ENCODE data around the gene YY1AP1. TPM values are rescaled to one million over a fixed set of nuclear protein-coding genes. Genes with fewer than 3 reads are reported as not detected.
"Not testable (repeated sequence)": the region's sequence is repeated elsewhere in the genome, so short reads cannot be mapped to it uniquely, and the experiment has no call there.

The YY1AP1 gene
- total RNA-seq, 1 experiment from 2014 or later = 40.3 TPM

- no peak for ATAC-seq
- ChIA-PET POLR2A (no interaction called here), RAD21 (ENCODE audit: low non-redundant PET in 1 of 2, low total read pairs in 2 of 2, uncharacterized antibody in 2 of 2, unreplicated experiment in 2 of 2) (interaction anchor here in 1 of 2 experiments (0.6 kb wide), 1 partner anchor 373 kb away, joined by 3 read pairs; no protein-coding TSS in a partner anchor), CTCF (no interaction called here)
- peaks cover 72% of the 10 kb centered on the region for H3K79me2 ChIP-seq (ENCODE audit: insufficient read depth, low read length)
- no TSS peak for BruUV-seq (replicated peaks)
- H3K4me3 ChIP-seq (replicated peaks in 1 of 2; ENCODE audit: low read depth in 1 of 2, low read length in 2 of 2) = no peak overlapping the region
- no peak for DNase-seq (ENCODE audit: low read depth, low spot score)
- H3K27ac ChIP-seq (ENCODE audit: low read depth, low read length) = no peak overlapping the region
- no peak overlapping the region for H3K4me2 ChIP-seq (ENCODE audit: low read length)
- no peaks in the 10 kb centered on the region for H3K27me3 ChIP-seq (ENCODE audit: insufficient read depth, low read length)
- H4K20me1 ChIP-seq (ENCODE audit: insufficient read depth) = no peaks in the 10 kb centered on the region
- H3K9ac ChIP-seq (ENCODE audit: low read length) = no peak overlapping the region
- peaks cover 23 to 24% of the 10 kb centered on the region in 2 experiments for H3K36me3 ChIP-seq (ENCODE audit: control insufficient read depth in 1 of 2, insufficient read depth in 2 of 2, low read length in 2 of 2)
- intact Hi-C loops (cut with micrococcal nuclease) = no loop called here
- H3K4me1 ChIP-seq (ENCODE audit: control insufficient read depth in 1 of 2, insufficient read depth in 2 of 2, low read length in 2 of 2) = no peaks in the 10 kb centered on the region
- no peak overlapping the region for H2AFZ ChIP-seq (ENCODE audit: low read depth, low read length, poor library complexity, severe bottlenecking)
- H3K9me2 ChIP-seq (ENCODE audit: insufficient read depth) = no peaks in the 10 kb centered on the region
- no peak for TF ChIP-seq SRF (IDR thresholded peaks at IDR 0.05; ENCODE audit: low read depth)
- TF ChIP-seq EGR1 (IDR thresholded peaks at IDR 0.05; ENCODE audit: low read depth) = no peak
- no peak for TF ChIP-seq REST (IDR thresholded peaks at IDR 0.05; ENCODE audit: low read depth)
- TF ChIP-seq YY1 (IDR thresholded peaks at IDR 0.05; ENCODE audit: extremely low read depth, insufficient replicate concordance, low read depth, low read length) = no peak
- no peak for TF ChIP-seq POLR2A (IDR thresholded peaks at IDR 0.05; ENCODE audit: borderline replicate concordance, extremely low read depth, insufficient read depth, insufficient read length)
- TF ChIP-seq CEBPB (IDR thresholded peaks at IDR 0.05; ENCODE audit: low read depth) = no peak
- no peak for TF ChIP-seq SP1 (IDR thresholded peaks at IDR 0.05; ENCODE audit: low read depth)
- TF ChIP-seq SIN3A (IDR thresholded peaks at IDR 0.05; ENCODE audit: low read depth) = no peak
- TF ChIP-seq TCF7L2 (IDR thresholded peaks at IDR 0.05; ENCODE audit: borderline replicate concordance, extremely low read depth, insufficient read depth, insufficient read length) = no peak
- TF ChIP-seq POLR2AphosphoS5 (IDR thresholded peaks at IDR 0.05; ENCODE audit: low read depth, low read length) = no peak
- no peak for TF ChIP-seq ZFX (IDR thresholded peaks at IDR 0.05)
- no peak for TF ChIP-seq FOSL1 (IDR thresholded peaks at IDR 0.05; ENCODE audit: low read depth)
- no peak for TF ChIP-seq EZH2phosphoT487 (IDR thresholded peaks at IDR 0.05; ENCODE audit: borderline replicate concordance)
- TF ChIP-seq EZH2 (IDR thresholded peaks at IDR 0.05) = no peak
- TF ChIP-seq ELF1 (IDR thresholded peaks at IDR 0.05; ENCODE audit: borderline replicate concordance, low read depth) = no peak
- no peak for TF ChIP-seq JUND (IDR thresholded peaks at IDR 0.05)
- TF ChIP-seq CTCF (IDR thresholded peaks at IDR 0.05 in 2 of 3, conservative IDR thresholded peaks at IDR 0.05 in 1 of 3; ENCODE audit: borderline replicate concordance in 1 of 3, insufficient read depth in 1 of 3, low read depth in 2 of 3, low read length in 2 of 3) = no peak
- TF ChIP-seq ATF3 (IDR thresholded peaks at IDR 0.05) = no peak
- TF ChIP-seq RAD21 (IDR thresholded peaks at IDR 0.05; ENCODE audit: low read depth) = no peak
- H3K9me3 ChIP-seq (ENCODE audit: control insufficient read depth in 1 of 2, insufficient read depth in 1 of 2, low read depth in 1 of 2, low read length in 2 of 2) = no peaks in the 10 kb centered on the region
These were observed 8.0 kb downstream of the YY1AP1 start for GRCh38 chr1:155680531-155680930.

- intact Hi-C loops (cut with micrococcal nuclease); ATAC-seq; CTCF ChIA-PET; H3K4me3 ChIP-seq (replicated peaks in 1 of 2; ENCODE audit: low read depth in 1 of 2, low read length in 2 of 2); H3K4me2 ChIP-seq (ENCODE audit: low read length); H3K27ac ChIP-seq (ENCODE audit: low read depth, low read length); H2AFZ ChIP-seq (ENCODE audit: low read depth, low read length, poor library complexity, severe bottlenecking); POLR2A ChIA-PET; H3K27me3 ChIP-seq (ENCODE audit: insufficient read depth, low read length); H3K9me3 ChIP-seq (ENCODE audit: control insufficient read depth in 1 of 2, insufficient read depth in 1 of 2, low read depth in 1 of 2, low read length in 2 of 2); RAD21 ChIA-PET (ENCODE audit: low non-redundant PET in 1 of 2, low total read pairs in 2 of 2, uncharacterized antibody in 2 of 2, unreplicated experiment in 2 of 2); H4K20me1 ChIP-seq (ENCODE audit: insufficient read depth); BruUV-seq (replicated peaks); H3K9ac ChIP-seq (ENCODE audit: low read length); H3K9me2 ChIP-seq (ENCODE audit: insufficient read depth); DNase-seq (ENCODE audit: low read depth, low spot score); H3K4me1 ChIP-seq (ENCODE audit: control insufficient read depth in 1 of 2, insufficient read depth in 2 of 2, low read length in 2 of 2): not testable (repeated sequence)
- H3K36me3 ChIP-seq (ENCODE audit: control insufficient read depth in 1 of 2, insufficient read depth in 2 of 2, low read length in 2 of 2) = peaks cover 23 to 29% of the 10 kb centered on the region in 2 experiments
- peaks cover 56% of the 10 kb centered on the region for H3K79me2 ChIP-seq (ENCODE audit: insufficient read depth, low read length)
These were observed 9.6 kb downstream of the YY1AP1 start for GRCh38 chr1:155678992-155679391.
